GM12878 (cell line): ENCODE results near the gene SWSAP1. TPM values are rescaled to one million over a fixed set of nuclear protein-coding genes. Genes with fewer than 3 reads are reported as not detected.

Source experiments
- EP300 ChIP-seq, 2 experiments: fragments of 150-350 bp in 1 of 2; IDR thresholded peaks; 2 replicates each; pipeline ENCODE4 v1.6.1; 2011 to 2012; ENCODE audit warnings: low read depth in 2 of 2, low read length in 2 of 2, borderline replicate concordance in 1 of 2, improper control_type of control experiment in 1 of 2, inconsistent platforms in 1 of 2; ENCODE audit not compliant: control insufficient read depth in 1 of 2
- KAT2A ChIP-seq: conservative IDR thresholded peaks from 2 replicates; pipeline ENCODE4 v1.6.1; 2011; ENCODE audit warnings: low read depth, low read length; ENCODE audit not compliant: control insufficient read depth
- LARP7 ChIP-seq: fragments of 450-650 bp; IDR thresholded peaks from 2 replicates; pipeline ENCODE4 v1.6.1; 2017; ENCODE audit warnings: mild to moderate bottlenecking
- MXI1 ChIP-seq: fragments of 150-350 bp; IDR thresholded peaks from 2 replicates; pipeline ENCODE4 v1.6.1; 2011; ENCODE audit warnings: low read depth, mild to moderate bottlenecking, inconsistent platforms, low read length, improper control_type of control experiment
- NFXL1 ChIP-seq: fragments of 450-650 bp; IDR thresholded peaks from 2 replicates; pipeline ENCODE4 v1.6.1; 2017; ENCODE audit warnings: antibody characterized with exemption, mild to moderate bottlenecking, borderline replicate concordance
- NR2C1 ChIP-seq: fragments of 450-650 bp; IDR thresholded peaks from 2 replicates; pipeline ENCODE4 v1.6.1; 2017; ENCODE audit warnings: antibody characterized with exemption, mild to moderate bottlenecking, moderate library complexity
- NR2C2 ChIP-seq: IDR thresholded peaks from 2 replicates; pipeline ENCODE4 v1.6.1; 2011; ENCODE audit warnings: borderline replicate concordance, low read depth; ENCODE audit not compliant: control insufficient read depth, insufficient read length
- NR2F1 ChIP-seq: fragments of 450-650 bp; conservative IDR thresholded peaks from 2 replicates; pipeline ENCODE4 v1.6.1; 2017; ENCODE audit warnings: mild to moderate bottlenecking
- POLR2AphosphoS2 ChIP-seq: IDR thresholded peaks from 2 replicates; pipeline ENCODE4 v1.6.1; 2011; ENCODE audit warnings: low read depth, mild to moderate bottlenecking, low read length, improper control_type of control experiment, moderate library complexity
- POLR2AphosphoS5 ChIP-seq: IDR thresholded peaks from 2 replicates; pipeline ENCODE4 v1.6.1; 2011; ENCODE audit warnings: mild to moderate bottlenecking, low read length, inconsistent platforms
- SMC3 ChIP-seq: IDR thresholded peaks from 2 replicates; pipeline ENCODE4 v1.6.1; 2011; ENCODE audit warnings: low read length, improper control_type of control experiment, borderline replicate concordance
- YBX1 ChIP-seq: fragments of 450-650 bp; IDR thresholded peaks from 2 replicates; pipeline ENCODE4 v1.6.1; 2016; ENCODE audit warnings: antibody characterized with exemption
- polyA plus RNA-seq, 11 experiments: library from polyadenylated mRNA; depleted of rRNA in 4 of 11; unstranded in 6 of 11; stranded (reverse) in 5 of 11; fragments of >200 nt; fragmentation: Nextera tagmentation in 4 of 11; fragmentation: Illumina TruSeq in 1 of 11; extraction: Ambion mirVana in 4 of 11; extraction: Trizol in 1 of 11; gene quantifications; 1 replicate in 1 of 11; 2 replicates in 10 of 11; pipeline versions ENCODE4 v1.2.1 to v1.2.3, GENCODE V29; 2011 to 2016; ENCODE audit warnings: inconsistent platforms in 2 of 11, missing spikeins in 2 of 11, low read depth in 1 of 11
- total RNA-seq, 4 experiments: library from RNA; depleted of rRNA in 3 of 4; stranded (reverse); fragments of >200 nt in 3 of 4; fragmentation: Illumina TruSeq in 1 of 4; extraction: Trizol in 1 of 4; gene quantifications; 2 replicates each; pipeline versions ENCODE4 v1.2.1 to v1.2.3, GENCODE V29; 2013 to 2021
- TF ChIP-seq, protein P1 (sequence below): fragments of 450-650 bp; IDR thresholded peaks from 2 replicates; pipeline ENCODE4 v1.6.1; 2018; ENCODE audit warnings: mild to moderate bottlenecking, low read depth, moderate library complexity; ENCODE audit not compliant: partially characterized antibody
- TF ChIP-seq, protein P2 (sequence below): IDR thresholded peaks from 2 replicates; pipeline ENCODE4 v1.6.1; 2012; ENCODE audit warnings: low read depth, low read length, improper control_type of control experiment
- TF ChIP-seq, protein P3 (sequence below), 3 experiments: IDR thresholded peaks in 2 of 3; conservative IDR thresholded peaks in 1 of 3; 2 replicates each; pipeline ENCODE4 v1.5.1; 2011; ENCODE audit warnings: low read depth in 3 of 3, low read length in 3 of 3, mild to moderate bottlenecking in 3 of 3, control low read depth in 2 of 3, moderate library complexity in 2 of 3, inconsistent platforms in 1 of 3, mixed read lengths in 1 of 3; ENCODE audit not compliant: control insufficient read depth in 2 of 3, insufficient read depth in 1 of 3; ENCODE audit errors: extremely low read depth in 1 of 3
- TF ChIP-seq, protein P4 (sequence below): IDR thresholded peaks from 2 replicates; pipeline ENCODE4 v1.6.1; 2012; ENCODE audit warnings: low read length, inconsistent platforms

SWSAP1 gene
- total and polyA plus RNA-seq, 10 of the 15 experiments (the other 5 are each of a cell fraction or from before 2014, with no cell fraction given), result 0.18 to 6.5 (median 2.4) TPM

DNA sequence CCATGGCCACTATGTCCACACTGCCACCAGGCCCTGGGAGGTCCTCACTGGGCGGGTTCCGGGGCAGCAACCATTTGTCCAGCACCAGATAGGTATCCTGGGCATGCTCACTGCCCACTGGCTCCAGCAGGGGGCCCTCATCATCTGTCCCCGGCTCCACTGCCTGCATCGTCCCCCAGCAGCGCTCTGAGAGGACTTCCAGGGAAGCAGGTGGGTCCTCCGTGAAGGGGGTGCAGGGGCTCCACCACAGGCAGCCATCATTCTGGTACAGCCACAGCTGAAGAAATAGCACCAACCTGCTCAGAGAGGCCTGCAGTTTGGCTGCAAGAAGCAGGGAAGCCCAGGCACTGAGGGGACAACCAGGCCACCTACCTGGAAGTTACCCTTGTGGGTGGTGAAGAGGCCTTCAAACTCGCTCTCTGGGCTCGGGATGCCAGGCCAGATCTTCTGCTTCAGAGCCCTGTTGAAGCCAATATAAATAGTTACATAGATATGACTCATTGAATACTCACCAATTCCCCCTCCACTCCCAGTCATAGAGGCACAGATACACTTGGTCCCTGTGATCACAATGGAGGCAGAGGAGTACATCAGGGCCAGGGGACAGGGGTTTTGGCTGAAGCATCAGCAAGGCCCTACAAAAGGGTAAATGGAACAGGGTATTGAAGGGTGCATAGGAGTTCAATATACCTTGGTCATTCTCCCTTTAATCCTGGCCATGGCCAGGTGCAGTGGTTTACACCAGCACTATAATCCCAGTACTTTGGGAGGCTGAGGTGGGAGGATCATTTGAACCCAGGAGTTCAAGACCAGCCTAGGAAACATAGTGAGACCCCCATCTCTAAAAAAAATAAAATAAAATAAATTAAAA lies 4.1 kb downstream of the SWSAP1 start (continued):
- TF ChIP-seq NR2F1, result no peak
- TF ChIP-seq, protein P1, sequence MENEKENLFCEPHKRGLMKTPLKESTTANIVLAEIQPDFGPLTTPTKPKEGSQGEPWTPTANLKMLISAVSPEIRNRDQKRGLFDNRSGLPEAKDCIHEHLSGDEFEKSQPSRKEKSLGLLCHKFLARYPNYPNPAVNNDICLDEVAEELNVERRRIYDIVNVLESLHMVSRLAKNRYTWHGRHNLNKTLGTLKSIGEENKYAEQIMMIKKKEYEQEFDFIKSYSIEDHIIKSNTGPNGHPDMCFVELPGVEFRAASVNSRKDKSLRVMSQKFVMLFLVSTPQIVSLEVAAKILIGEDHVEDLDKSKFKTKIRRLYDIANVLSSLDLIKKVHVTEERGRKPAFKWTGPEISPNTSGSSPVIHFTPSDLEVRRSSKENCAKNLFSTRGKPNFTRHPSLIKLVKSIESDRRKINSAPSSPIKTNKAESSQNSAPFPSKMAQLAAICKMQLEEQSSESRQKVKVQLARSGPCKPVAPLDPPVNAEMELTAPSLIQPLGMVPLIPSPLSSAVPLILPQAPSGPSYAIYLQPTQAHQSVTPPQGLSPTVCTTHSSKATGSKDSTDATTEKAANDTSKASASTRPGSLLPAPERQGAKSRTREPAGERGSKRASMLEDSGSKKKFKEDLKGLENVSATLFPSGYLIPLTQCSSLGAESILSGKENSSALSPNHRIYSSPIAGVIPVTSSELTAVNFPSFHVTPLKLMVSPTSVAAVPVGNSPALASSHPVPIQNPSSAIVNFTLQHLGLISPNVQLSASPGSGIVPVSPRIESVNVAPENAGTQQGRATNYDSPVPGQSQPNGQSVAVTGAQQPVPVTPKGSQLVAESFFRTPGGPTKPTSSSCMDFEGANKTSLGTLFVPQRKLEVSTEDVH, result no peak
- no peak for TF ChIP-seq EP300 (IDR thresholded peaks at IDR 0.05; ENCODE audit: borderline replicate concordance in 1 of 2, control insufficient read depth in 1 of 2, low read depth in 2 of 2, low read length in 2 of 2)
- TF ChIP-seq LARP7, result no peak
- TF ChIP-seq, protein P2, sequence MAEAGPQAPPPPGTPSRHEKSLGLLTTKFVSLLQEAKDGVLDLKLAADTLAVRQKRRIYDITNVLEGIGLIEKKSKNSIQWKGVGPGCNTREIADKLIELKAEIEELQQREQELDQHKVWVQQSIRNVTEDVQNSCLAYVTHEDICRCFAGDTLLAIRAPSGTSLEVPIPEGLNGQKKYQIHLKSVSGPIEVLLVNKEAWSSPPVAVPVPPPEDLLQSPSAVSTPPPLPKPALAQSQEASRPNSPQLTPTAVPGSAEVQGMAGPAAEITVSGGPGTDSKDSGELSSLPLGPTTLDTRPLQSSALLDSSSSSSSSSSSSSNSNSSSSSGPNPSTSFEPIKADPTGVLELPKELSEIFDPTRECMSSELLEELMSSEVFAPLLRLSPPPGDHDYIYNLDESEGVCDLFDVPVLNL, result no peak
- no peak for TF ChIP-seq KAT2A
- 0 out of 2 replicates have a peak, but pooled peaks have one; percentile 23 for TF ChIP-seq POLR2AphosphoS2
- no peak for TF ChIP-seq NR2C1
- TF ChIP-seq NR2C2, result no peak
- TF ChIP-seq YBX1, result no peak
- TF ChIP-seq POLR2AphosphoS5, result no peak
- no peak for TF ChIP-seq MXI1
- TF ChIP-seq, protein P3, sequence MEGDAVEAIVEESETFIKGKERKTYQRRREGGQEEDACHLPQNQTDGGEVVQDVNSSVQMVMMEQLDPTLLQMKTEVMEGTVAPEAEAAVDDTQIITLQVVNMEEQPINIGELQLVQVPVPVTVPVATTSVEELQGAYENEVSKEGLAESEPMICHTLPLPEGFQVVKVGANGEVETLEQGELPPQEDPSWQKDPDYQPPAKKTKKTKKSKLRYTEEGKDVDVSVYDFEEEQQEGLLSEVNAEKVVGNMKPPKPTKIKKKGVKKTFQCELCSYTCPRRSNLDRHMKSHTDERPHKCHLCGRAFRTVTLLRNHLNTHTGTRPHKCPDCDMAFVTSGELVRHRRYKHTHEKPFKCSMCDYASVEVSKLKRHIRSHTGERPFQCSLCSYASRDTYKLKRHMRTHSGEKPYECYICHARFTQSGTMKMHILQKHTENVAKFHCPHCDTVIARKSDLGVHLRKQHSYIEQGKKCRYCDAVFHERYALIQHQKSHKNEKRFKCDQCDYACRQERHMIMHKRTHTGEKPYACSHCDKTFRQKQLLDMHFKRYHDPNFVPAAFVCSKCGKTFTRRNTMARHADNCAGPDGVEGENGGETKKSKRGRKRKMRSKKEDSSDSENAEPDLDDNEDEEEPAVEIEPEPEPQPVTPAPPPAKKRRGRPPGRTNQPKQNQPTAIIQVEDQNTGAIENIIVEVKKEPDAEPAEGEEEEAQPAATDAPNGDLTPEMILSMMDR (IDR thresholded peaks at IDR 0.05 in 2 of 3, conservative IDR thresholded peaks at IDR 0.05 in 1 of 3; ENCODE audit: control insufficient read depth in 2 of 3, extremely low read depth in 1 of 3, insufficient read depth in 1 of 3, low read depth in 3 of 3, low read length in 3 of 3), result peak; percentile 41 to 73 (median 54)
- TF ChIP-seq NFXL1, result no peak
- TF ChIP-seq SMC3, result peak; percentile 27; the same call in 1 of the 2 replicates
- TF ChIP-seq, protein P4, sequence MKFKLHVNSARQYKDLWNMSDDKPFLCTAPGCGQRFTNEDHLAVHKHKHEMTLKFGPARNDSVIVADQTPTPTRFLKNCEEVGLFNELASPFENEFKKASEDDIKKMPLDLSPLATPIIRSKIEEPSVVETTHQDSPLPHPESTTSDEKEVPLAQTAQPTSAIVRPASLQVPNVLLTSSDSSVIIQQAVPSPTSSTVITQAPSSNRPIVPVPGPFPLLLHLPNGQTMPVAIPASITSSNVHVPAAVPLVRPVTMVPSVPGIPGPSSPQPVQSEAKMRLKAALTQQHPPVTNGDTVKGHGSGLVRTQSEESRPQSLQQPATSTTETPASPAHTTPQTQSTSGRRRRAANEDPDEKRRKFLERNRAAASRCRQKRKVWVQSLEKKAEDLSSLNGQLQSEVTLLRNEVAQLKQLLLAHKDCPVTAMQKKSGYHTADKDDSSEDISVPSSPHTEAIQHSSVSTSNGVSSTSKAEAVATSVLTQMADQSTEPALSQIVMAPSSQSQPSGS, result no peak
